ENCODE results near the gene SLC35E2B.

SLC35E2B gene

GRCh38 chr1:1614954-1615255 lies 77.7 kb downstream of the SLC35E2B start:
- Histone ChIP-seq H3K4me1 (ENCODE audit: insufficient read depth, low read length, poor library complexity, severe bottlenecking) (peaks cover 28% of the 10 kb centered on the region), H3K9ac (ENCODE audit: low read depth, low read length, poor library complexity, severe bottlenecking) (peak overlapping the region; percentile 99), H3K36me3 (ENCODE audit: insufficient read depth, low read length) (no peaks in the 10 kb centered on the region), H4K20me1 (ENCODE audit: insufficient read depth, low read length, poor library complexity, severe bottlenecking) (peaks cover 16% of the 10 kb centered on the region), H2AFZ (ENCODE audit: low read length) (0 out of 2 replicates have a peak overlapping the region, but pooled peaks have one; percentile 17), H3K27me3 (ENCODE audit: insufficient read depth, low read length, poor library complexity, severe bottlenecking) (no peaks in the 10 kb centered on the region), H3K79me2 (ENCODE audit: insufficient read depth, low read length) (peaks cover 25% of the 10 kb centered on the region), H3F3A (ENCODE audit: low read depth) (no peaks in the 10 kb centered on the region), H3K9me2 (replicated peaks; ENCODE audit: low read depth, low read length) (no peaks in the 10 kb centered on the region), H3K9me3 (ENCODE audit: insufficient read depth, low read depth, low read length) (no peaks in the 10 kb centered on the region), H3K4me2 (ENCODE audit: low read depth, low read length, poor library complexity, severe bottlenecking) (peak overlapping the region; percentile 95), H3K4me3 (ENCODE audit: low read length, poor library complexity, severe bottlenecking) (peak overlapping the region; percentile 94)
- no peak for TF ChIP-seq CTCF (conservative IDR thresholded peaks at IDR 0.05; ENCODE audit: low read length)
- TF ChIP-seq EZH2phosphoT487 (IDR thresholded peaks at IDR 0.05; ENCODE audit: borderline replicate concordance) = no peak

GRCh38 chr1:1614204-1614953 lies 78.2 kb downstream of the SLC35E2B start:
- Histone ChIP-seq H3K79me2 (ENCODE audit: insufficient read depth, low read length) (peaks cover 25% of the 10 kb centered on the region), H2AFZ (ENCODE audit: low read length) (0 out of 2 replicates have a peak overlapping the region, but pooled peaks have one; percentile 17), H3K27me3 (ENCODE audit: insufficient read depth, low read length, poor library complexity, severe bottlenecking) (no peaks in the 10 kb centered on the region), H3F3A (ENCODE audit: low read depth) (no peaks in the 10 kb centered on the region), H3K4me3 (ENCODE audit: low read length, poor library complexity, severe bottlenecking) (peak overlapping the region; percentile 94), H3K4me1 (ENCODE audit: insufficient read depth, low read length, poor library complexity, severe bottlenecking) (peaks cover 28% of the 10 kb centered on the region), H3K9me2 (replicated peaks; ENCODE audit: low read depth, low read length) (no peaks in the 10 kb centered on the region), H4K20me1 (ENCODE audit: insufficient read depth, low read length, poor library complexity, severe bottlenecking) (peaks cover 16% of the 10 kb centered on the region), H3K9ac (ENCODE audit: low read depth, low read length, poor library complexity, severe bottlenecking) (peak overlapping the region; percentile 99), H3K9me3 (ENCODE audit: insufficient read depth, low read depth, low read length) (no peaks in the 10 kb centered on the region), H3K36me3 (ENCODE audit: insufficient read depth, low read length) (no peaks in the 10 kb centered on the region), H3K4me2 (ENCODE audit: low read depth, low read length, poor library complexity, severe bottlenecking) (peak overlapping the region; percentile 95)
- TF ChIP-seq EZH2phosphoT487 (IDR thresholded peaks at IDR 0.05; ENCODE audit: borderline replicate concordance) (no peak), CTCF (conservative IDR thresholded peaks at IDR 0.05; ENCODE audit: low read length) (no peak)

GRCh38 chr1:1613509-1614082 lies 79.0 kb downstream of the SLC35E2B start:
- H3K9me2 ChIP-seq (replicated peaks; ENCODE audit: low read depth, low read length) = no peaks in the 10 kb centered on the region
- H3F3A ChIP-seq (ENCODE audit: low read depth) = no peaks in the 10 kb centered on the region
- no peaks in the 10 kb centered on the region for H3K27me3 ChIP-seq (ENCODE audit: insufficient read depth, low read length, poor library complexity, severe bottlenecking)
- H3K9me3 ChIP-seq (ENCODE audit: insufficient read depth, low read depth, low read length) = no peaks in the 10 kb centered on the region
- peaks cover 28% of the 10 kb centered on the region for H3K4me1 ChIP-seq (ENCODE audit: insufficient read depth, low read length, poor library complexity, severe bottlenecking)
- H3K9ac ChIP-seq (ENCODE audit: low read depth, low read length, poor library complexity, severe bottlenecking) = peak overlapping the region; percentile 99
- peak overlapping the region; percentile 94 for H3K4me3 ChIP-seq (ENCODE audit: low read length, poor library complexity, severe bottlenecking)
- peak overlapping the region; percentile 95 for H3K4me2 ChIP-seq (ENCODE audit: low read depth, low read length, poor library complexity, severe bottlenecking)
- H3K79me2 ChIP-seq (ENCODE audit: insufficient read depth, low read length) = peaks cover 25% of the 10 kb centered on the region
- peaks cover 16% of the 10 kb centered on the region for H4K20me1 ChIP-seq (ENCODE audit: insufficient read depth, low read length, poor library complexity, severe bottlenecking)
- H2AFZ ChIP-seq (ENCODE audit: low read length) = no peak overlapping the region
- H3K36me3 ChIP-seq (ENCODE audit: insufficient read depth, low read length) = no peaks in the 10 kb centered on the region
- no peak for TF ChIP-seq EZH2phosphoT487 (IDR thresholded peaks at IDR 0.05; ENCODE audit: borderline replicate concordance)
- TF ChIP-seq CTCF (conservative IDR thresholded peaks at IDR 0.05; ENCODE audit: low read length) = no peak
